ENCODE data around the gene PLA2G7. TPM values are rescaled to one million over a fixed set of nuclear protein-coding genes. Genes with fewer than 3 reads are reported as not detected.

PLA2G7 gene
- total and polyA plus RNA-seq, 2 of the 8 experiments (the other 6 are each of a cell fraction or from before 2014, with no cell fraction given) = 1.5 to 2.2 TPM

DNA sequence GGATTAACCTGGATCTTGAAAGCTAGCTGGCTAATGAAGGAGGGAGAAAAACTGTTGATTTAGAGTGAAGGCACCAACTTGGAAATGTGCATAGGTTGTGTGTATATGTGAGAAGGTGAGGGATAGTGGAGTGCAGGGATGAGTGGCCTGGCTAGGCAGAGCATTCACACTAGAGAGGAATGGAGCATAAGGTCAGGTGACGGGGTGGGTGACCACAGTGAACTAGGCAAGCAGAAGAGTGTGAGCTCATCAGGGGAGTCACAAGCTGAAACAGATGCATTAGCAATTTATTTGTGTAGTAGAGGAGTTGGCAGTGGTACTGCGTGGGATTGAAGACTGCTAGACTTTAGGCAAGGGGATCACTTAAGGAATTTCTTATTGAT, 22.0 kb upstream of the PLA2G7 start (continued):
- TF ChIP-seq SP1 (IDR thresholded peaks at IDR 0.05; ENCODE audit: low read depth, low read length) = no peak
- no peak for TF ChIP-seq CHD1 (IDR thresholded peaks at IDR 0.05; ENCODE audit: low read depth, low read length)
- no peak for TF ChIP-seq NRF1 (IDR thresholded peaks at IDR 0.05; ENCODE audit: low read depth, low read length)
- TF ChIP-seq ASH2L (IDR thresholded peaks at IDR 0.05; ENCODE audit: low read length) = no peak
- TF ChIP-seq BRCA1 (IDR thresholded peaks at IDR 0.05; ENCODE audit: low read depth, low read length) = no peak
- no peak for TF ChIP-seq TCF12 (IDR thresholded peaks at IDR 0.05; ENCODE audit: low read depth, low read length)
- TF ChIP-seq GABPA (IDR thresholded peaks at IDR 0.05; ENCODE audit: borderline replicate concordance, insufficient read depth, low read length) = no peak
- no peak for TF ChIP-seq POLR2A (IDR thresholded peaks at IDR 0.05; ENCODE audit: control extremely low read depth in 1 of 2, low read depth in 2 of 2, low read length in 2 of 2)

Data from H1 (cell line).